ENCODE results near the gene CAPN2. TPM values are rescaled to one million over a fixed set of nuclear protein-coding genes. Genes with fewer than 3 reads are reported as not detected.

The CAPN2 gene
- polyA plus RNA-seq, 3 donors, result 127 to 186 (median 182) TPM

DNA sequence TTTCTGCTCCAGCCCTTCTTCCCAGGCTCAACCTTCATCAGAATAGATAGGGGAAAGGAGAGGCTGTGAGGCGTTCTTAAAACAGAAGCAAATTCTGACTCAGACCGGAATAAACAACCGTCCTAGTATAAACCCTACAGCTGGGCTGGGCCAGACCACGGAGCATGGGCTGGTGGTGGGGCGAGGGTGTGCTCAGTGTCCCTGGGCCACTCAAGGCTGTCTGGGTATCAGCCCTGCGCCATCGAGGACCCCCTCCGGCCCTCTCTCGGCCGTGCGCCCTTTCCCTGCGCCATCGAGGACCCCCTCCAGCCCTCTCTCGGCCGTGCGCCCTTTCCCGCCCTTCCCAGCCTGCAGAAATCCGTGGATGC, 36.0 kb downstream of the CAPN2 start:
- Mint-ChIP-seq H3K27me3 (ENCODE audit: low read depth in 3 of 3) (peaks cover 0 to 2% (median 0%) of the 10 kb centered on the region in 3 donors), H3K27ac (peak overlapping the region in 2 of 7 donors; percentile 5 to 87), H3K4me3 (peak overlapping the region; percentile 77 to 83), H3K4me1 (peaks cover 24% of the 10 kb centered on the region), H3K9me3 (no peaks in the 10 kb centered on the region), H3K36me3 (peaks cover 87 to 90% of the 10 kb centered on the region in 2 donors)
- Histone ChIP-seq H3K9ac (ENCODE audit: insufficient read depth, low read length, poor library complexity, severe bottlenecking) (peak overlapping the region; percentile 49), H3K27ac (ENCODE audit: low read depth in 1 of 2, low read length in 2 of 2) (peak overlapping the region; percentile 3 to 23), H3K4me2 (replicated peaks; ENCODE audit: extremely low read depth, low read length, poor library complexity, severe bottlenecking) (peak overlapping the region; percentile 79), H3K4me3 (replicated peaks in 1 of 3; ENCODE audit: low read depth in 2 of 3, low read length in 3 of 3) (peak overlapping the region in 2 of 3 experiments; percentile 32 to 74), H3K79me2 (ENCODE audit: insufficient read depth, low read length) (no peaks in the 10 kb centered on the region), H4K20me1 (ENCODE audit: insufficient read depth, low read length) (peaks cover 37% of the 10 kb centered on the region), H3K9me3 (replicated peaks in 1 of 2; ENCODE audit: control insufficient read depth in 1 of 2, insufficient read depth in 1 of 2, low read length in 2 of 2) (no peaks in the 10 kb centered on the region), H3K4me1 (ENCODE audit: control insufficient read depth in 1 of 2, insufficient read depth in 2 of 2, low read length in 2 of 2) (peaks cover 12 to 26% of the 10 kb centered on the region in 2 donors), H3K36me3 (replicated peaks in 1 of 2; ENCODE audit: control insufficient read depth in 1 of 2, insufficient read depth in 2 of 2, low read length in 2 of 2) (peaks cover 84 to 96% of the 10 kb centered on the region in 2 donors), H3K27me3 (ENCODE audit: control insufficient read depth in 2 of 2, insufficient read depth in 2 of 2, low read length in 2 of 2) (no peaks in the 10 kb centered on the region), H2AFZ (ENCODE audit: insufficient read depth, low read depth, low read length, poor library complexity, severe bottlenecking) (peak overlapping the region; percentile 79)
- TF ChIP-seq, protein P1, sequence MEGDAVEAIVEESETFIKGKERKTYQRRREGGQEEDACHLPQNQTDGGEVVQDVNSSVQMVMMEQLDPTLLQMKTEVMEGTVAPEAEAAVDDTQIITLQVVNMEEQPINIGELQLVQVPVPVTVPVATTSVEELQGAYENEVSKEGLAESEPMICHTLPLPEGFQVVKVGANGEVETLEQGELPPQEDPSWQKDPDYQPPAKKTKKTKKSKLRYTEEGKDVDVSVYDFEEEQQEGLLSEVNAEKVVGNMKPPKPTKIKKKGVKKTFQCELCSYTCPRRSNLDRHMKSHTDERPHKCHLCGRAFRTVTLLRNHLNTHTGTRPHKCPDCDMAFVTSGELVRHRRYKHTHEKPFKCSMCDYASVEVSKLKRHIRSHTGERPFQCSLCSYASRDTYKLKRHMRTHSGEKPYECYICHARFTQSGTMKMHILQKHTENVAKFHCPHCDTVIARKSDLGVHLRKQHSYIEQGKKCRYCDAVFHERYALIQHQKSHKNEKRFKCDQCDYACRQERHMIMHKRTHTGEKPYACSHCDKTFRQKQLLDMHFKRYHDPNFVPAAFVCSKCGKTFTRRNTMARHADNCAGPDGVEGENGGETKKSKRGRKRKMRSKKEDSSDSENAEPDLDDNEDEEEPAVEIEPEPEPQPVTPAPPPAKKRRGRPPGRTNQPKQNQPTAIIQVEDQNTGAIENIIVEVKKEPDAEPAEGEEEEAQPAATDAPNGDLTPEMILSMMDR (IDR thresholded peaks at IDR 0.05), result no peak
- intact Hi-C loops (cut with micrococcal nuclease), result loop anchor here (2.0 to 5.0 kb wide), 3 partner anchors 34 to 50 kb away; partner anchors contain the start of gene CAPN2 (in 1 of the 2)
- peak in 1 of 3 donors; percentile 56 for DNase-seq
- 80% methylated on average over 17 of the region's 18 CpGs for WGBS (ENCODE audit: insufficient coverage)

DNA sequence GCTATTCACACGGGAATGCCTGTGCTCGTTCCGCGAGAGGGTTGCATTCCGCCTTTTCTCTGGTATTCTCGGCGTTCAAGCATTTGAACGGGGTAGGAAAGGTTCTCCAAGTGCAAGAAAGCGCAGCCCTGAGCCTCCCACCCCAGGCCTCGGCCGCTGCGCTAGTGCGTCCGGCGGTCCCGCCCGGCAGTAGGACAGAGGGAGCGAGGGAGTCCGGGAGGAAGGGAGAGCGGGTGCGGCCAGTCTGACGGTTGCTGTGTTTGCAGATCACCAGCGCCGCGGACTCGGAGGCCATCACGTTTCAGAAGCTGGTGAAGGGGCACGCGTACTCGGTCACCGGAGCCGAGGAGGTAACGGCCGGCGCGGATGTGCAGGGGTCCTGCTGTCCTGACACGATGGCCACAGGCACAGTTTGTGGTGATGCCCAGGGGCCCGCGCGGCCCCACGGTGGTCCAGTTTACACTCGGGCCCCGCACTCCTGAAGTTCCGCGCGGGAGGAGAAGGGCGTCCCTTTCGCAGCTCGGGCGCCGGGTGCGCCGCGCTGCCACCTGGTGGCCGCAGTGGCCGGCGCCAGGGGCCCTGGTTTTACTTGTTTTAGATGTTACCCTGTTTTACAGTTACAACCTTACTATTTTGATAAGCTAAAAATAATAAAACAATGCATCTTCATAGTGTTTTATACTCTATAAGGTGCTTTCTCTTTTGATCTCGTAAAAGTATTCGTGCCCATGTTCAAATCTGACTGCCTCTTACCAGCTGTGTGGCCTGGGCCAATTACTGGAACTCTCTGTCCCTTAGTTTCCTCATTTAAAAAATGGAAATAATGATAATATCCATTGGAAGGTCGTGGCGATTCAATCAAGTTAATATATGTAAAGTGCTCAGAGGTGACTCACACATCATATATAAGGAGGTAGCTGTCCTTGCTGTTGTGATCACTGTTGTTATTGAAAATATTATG, 36.7 kb downstream of the CAPN2 start:
- no peaks in the 10 kb centered on the region for H3K27me3 ChIP-seq (ENCODE audit: control insufficient read depth in 2 of 2, insufficient read depth in 2 of 2, low read length in 2 of 2)
- H3K4me1 ChIP-seq (ENCODE audit: control insufficient read depth in 1 of 2, insufficient read depth in 2 of 2, low read length in 2 of 2), result peaks cover 12 to 26% of the 10 kb centered on the region in 2 donors
- peak overlapping the region; percentile 77 to 83 for H3K4me3 Mint-ChIP-seq
- TF ChIP-seq, protein P1 (IDR thresholded peaks at IDR 0.05), result peak; percentile 97
- peak overlapping the region; percentile 79 for H3K4me2 ChIP-seq (replicated peaks; ENCODE audit: extremely low read depth, low read length, poor library complexity, severe bottlenecking)
- intact Hi-C loops (cut with micrococcal nuclease), result loop anchor here (2.0 to 5.0 kb wide), 3 partner anchors 34 to 50 kb away; partner anchors contain the start of gene CAPN2 (in 1 of the 2)
- peak overlapping the region in 5 of 7 donors; percentile 5 to 87 (median 42) for H3K27ac Mint-ChIP-seq
- H4K20me1 ChIP-seq (ENCODE audit: insufficient read depth, low read length), result peaks cover 31% of the 10 kb centered on the region
- peak overlapping the region; percentile 17 to 74 (median 32) for H3K4me3 ChIP-seq (replicated peaks in 1 of 3; ENCODE audit: low read depth in 2 of 3, low read length in 3 of 3)
- peaks cover 0 to 2% (median 0%) of the 10 kb centered on the region in 3 donors for H3K27me3 Mint-ChIP-seq (ENCODE audit: low read depth in 3 of 3)
- 13% methylated on average over 50 of the region's 61 CpGs for WGBS (ENCODE audit: insufficient coverage)
- H3K27ac ChIP-seq (ENCODE audit: low read depth in 1 of 2, low read length in 2 of 2), result peak overlapping the region; percentile 3 to 23
- no peaks in the 10 kb centered on the region for H3K9me3 ChIP-seq (replicated peaks in 1 of 2; ENCODE audit: control insufficient read depth in 1 of 2, insufficient read depth in 1 of 2, low read length in 2 of 2)
- H2AFZ ChIP-seq (ENCODE audit: insufficient read depth, low read depth, low read length, poor library complexity, severe bottlenecking), result peak overlapping the region; percentile 79
- H3K36me3 Mint-ChIP-seq, result peaks cover 86 to 90% of the 10 kb centered on the region in 2 donors
- H3K9me3 Mint-ChIP-seq, result no peaks in the 10 kb centered on the region
- peaks cover 84 to 96% of the 10 kb centered on the region in 2 donors for H3K36me3 ChIP-seq (replicated peaks in 1 of 2; ENCODE audit: control insufficient read depth in 1 of 2, insufficient read depth in 2 of 2, low read length in 2 of 2)
- peaks cover 24% of the 10 kb centered on the region for H3K4me1 Mint-ChIP-seq
- H3K9ac ChIP-seq (ENCODE audit: insufficient read depth, low read length, poor library complexity, severe bottlenecking), result peak overlapping the region; percentile 49
- H3K79me2 ChIP-seq (ENCODE audit: insufficient read depth, low read length), result no peaks in the 10 kb centered on the region
- peak; percentile 46 to 67 (median 63) for DNase-seq

Data from CD14-positive monocyte (primary cell).